Large intestine (tissue), 12 donors: ENCODE data around the gene ABHD17B. TPM values are rescaled to one million over a fixed set of nuclear protein-coding genes. Genes with fewer than 3 reads are reported as not detected.
"Not testable (repeated sequence)": the region's sequence is repeated elsewhere in the genome, so short reads cannot be mapped to it uniquely, and the experiment has no call there.

Experiments
- DNase-seq, 2 donors: peaks; one replicate each; pipeline versions ENCODE4 v3.0.0 to v3.0.0-alpha.2; 2013
- H3K27ac ChIP-seq: one replicate; pipeline ENCODE4 v1.5.1; 2013; ENCODE audit warnings: low read length
- H3K27me3 ChIP-seq: 2 replicates; pipeline ENCODE4 v1.6.1; 2013; ENCODE audit warnings: low read length; ENCODE audit not compliant: control insufficient read depth, insufficient read depth
- H3K36me3 ChIP-seq: 2 replicates; pipeline ENCODE4 v1.6.1; 2013; ENCODE audit warnings: low read length; ENCODE audit not compliant: control insufficient read depth, insufficient read depth
- H3K4me1 ChIP-seq: one replicate; pipeline ENCODE4 v1.6.1; 2013; ENCODE audit warnings: low read length; ENCODE audit not compliant: control insufficient read depth, insufficient read depth
- H3K4me3 ChIP-seq: one replicate; pipeline ENCODE4 v1.5.1; 2013; ENCODE audit warnings: low read length
- H3K9me3 ChIP-seq: one replicate; pipeline ENCODE4 v1.6.1; 2013; ENCODE audit warnings: mild to moderate bottlenecking, low read depth, low read length, moderate library complexity; ENCODE audit not compliant: control insufficient read depth
- WGBS: methylation state at CpG from one replicate; pipeline ENCODE4 v1.1.5; 2013; ENCODE audit warnings: low lambda C conversion rate; ENCODE audit not compliant: insufficient coverage; 5-methylcytosine and 5-hydroxymethylcytosine counted together
- long read RNA-seq, 11 donors: transcript quantifications; one replicate each; lab custom pipeline, GENCODE V29; 2026
- polyA plus RNA-seq: library from polyadenylated mRNA; unstranded; fragments of 120-200 nt; gene quantifications from one replicate; pipeline ENCODE4 v1.2.1, GENCODE V29; 2013

ABHD17B gene
- 22.9 TPM for polyA plus RNA-seq
- long read RNA-seq, donor 1, partial matches to known transcripts, result 0 of 3 reads
- long read RNA-seq, donor 1, other reads (novel, unspliced or antisense), result 0 of 3 reads
- long read RNA-seq, donor 2, transcript ABHD17B-201 (4 exons, 2,614 nt), result major isoform, 6 of 6 reads
- long read RNA-seq, donor 2, partial matches to known transcripts, result 0 of 6 reads
- long read RNA-seq, donor 2, other reads (novel, unspliced or antisense), result 0 of 6 reads
- long read RNA-seq, donor 3, result 0 reads
- long read RNA-seq, donor 4, partial matches to known transcripts, result 0 of 2 reads
- long read RNA-seq, donor 4, other reads (novel, unspliced or antisense), result 0 of 2 reads
- long read RNA-seq, donor 5, partial matches to known transcripts, result 0 of 2 reads
- long read RNA-seq, donor 5, other reads (novel, unspliced or antisense), result 0 of 2 reads
- long read RNA-seq, donor 6, transcript ABHD17B-201 (4 exons, 2,614 nt), result major isoform, 5 of 5 reads
- long read RNA-seq, donor 6, partial matches to known transcripts, result 0 of 5 reads
- long read RNA-seq, donor 6, other reads (novel, unspliced or antisense), result 0 of 5 reads
- long read RNA-seq, donor 7, result 0 reads
- long read RNA-seq, donor 8, partial matches to known transcripts, result 19 of 32 reads
- long read RNA-seq, donor 8, other reads (novel, unspliced or antisense), result 9 of 32 reads
- long read RNA-seq, donor 9, transcript ABHD17B-201 (4 exons, 2,614 nt), result major isoform, 11 of 11 reads
- long read RNA-seq, donor 9, partial matches to known transcripts, result 0 of 11 reads
- long read RNA-seq, donor 9, other reads (novel, unspliced or antisense), result 0 of 11 reads
- long read RNA-seq, donor 10, transcript ABHD17B-201 (4 exons, 2,614 nt), result major isoform, 7 of 7 reads
- long read RNA-seq, donor 10, partial matches to known transcripts, result 0 of 7 reads
- long read RNA-seq, donor 10, other reads (novel, unspliced or antisense), result 0 of 7 reads
- long read RNA-seq, donor 11, partial matches to known transcripts, result 0 of 2 reads
- long read RNA-seq, donor 11, other reads (novel, unspliced or antisense), result 0 of 2 reads

DNA sequence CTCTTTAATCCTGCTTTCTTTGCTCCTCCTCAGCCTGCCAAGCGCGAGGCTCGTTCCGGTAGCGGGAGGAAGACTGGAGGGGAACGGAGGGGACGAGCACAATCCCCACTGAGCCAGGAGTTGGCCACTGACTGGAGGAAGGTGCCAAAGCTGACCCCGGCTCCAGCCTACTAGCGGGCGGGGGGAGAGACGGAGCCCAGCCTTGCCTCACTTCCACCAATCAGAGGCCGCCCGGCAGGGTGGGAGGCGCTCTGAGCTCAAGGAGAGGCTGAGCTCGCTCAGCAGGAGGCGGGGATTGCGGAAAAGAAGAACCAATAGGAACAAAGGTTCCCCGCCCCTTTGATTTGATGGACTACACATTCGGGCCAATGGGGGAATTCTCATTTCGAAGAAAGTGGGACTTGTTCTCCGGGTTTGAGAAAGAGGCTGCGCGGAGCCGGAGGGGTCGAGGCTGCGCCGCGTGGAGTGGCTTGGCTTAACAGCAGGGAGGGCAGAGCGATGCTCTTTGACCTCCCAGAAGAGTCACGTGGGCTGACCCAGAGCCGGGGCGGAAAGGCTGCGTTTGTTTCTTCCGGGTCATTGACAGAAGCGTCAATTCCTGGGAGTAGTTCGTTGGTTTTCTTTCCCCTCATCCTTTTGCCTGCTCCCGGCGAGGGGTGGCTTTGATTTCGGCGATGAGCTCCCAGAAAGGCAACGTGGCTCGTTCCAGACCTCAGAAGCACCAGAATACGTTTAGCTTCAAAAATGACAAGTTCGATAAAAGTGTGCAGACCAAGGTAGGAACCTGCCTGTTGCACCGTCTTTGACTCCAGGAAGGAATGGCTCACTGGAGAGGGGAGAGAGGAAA is at the start of gene ABHD17B, which contains the start of gene C9orf85:
Gene ABHD17B, minus strand, starts transcription at position 133 of the 847 bp plus-strand sequence. CDS start 36,113 bp downstream, outside the sequence.
Gene C9orf85, plus strand, starts transcription at position 579 of the 847 bp plus-strand sequence. Its CDS starts 96 bp downstream, at position 675.
- no CpG with 5 or more reads among the region's 45 CpGs for WGBS
- Histone ChIP-seq H3K27me3 (no peaks in the 10 kb centered on the region), H3K36me3 (peaks cover under 1% of the 10 kb centered on the region), H3K4me1 (peaks cover 6% of the 10 kb centered on the region), H3K4me3 (peak within 1 kb of the TSS; percentile 72), H3K27ac (peak within 1 kb of the TSS; percentile 85), H3K9me3 (no peaks in the 10 kb centered on the region)
- peak; percentile 99 to 100 for DNase-seq

DNA sequence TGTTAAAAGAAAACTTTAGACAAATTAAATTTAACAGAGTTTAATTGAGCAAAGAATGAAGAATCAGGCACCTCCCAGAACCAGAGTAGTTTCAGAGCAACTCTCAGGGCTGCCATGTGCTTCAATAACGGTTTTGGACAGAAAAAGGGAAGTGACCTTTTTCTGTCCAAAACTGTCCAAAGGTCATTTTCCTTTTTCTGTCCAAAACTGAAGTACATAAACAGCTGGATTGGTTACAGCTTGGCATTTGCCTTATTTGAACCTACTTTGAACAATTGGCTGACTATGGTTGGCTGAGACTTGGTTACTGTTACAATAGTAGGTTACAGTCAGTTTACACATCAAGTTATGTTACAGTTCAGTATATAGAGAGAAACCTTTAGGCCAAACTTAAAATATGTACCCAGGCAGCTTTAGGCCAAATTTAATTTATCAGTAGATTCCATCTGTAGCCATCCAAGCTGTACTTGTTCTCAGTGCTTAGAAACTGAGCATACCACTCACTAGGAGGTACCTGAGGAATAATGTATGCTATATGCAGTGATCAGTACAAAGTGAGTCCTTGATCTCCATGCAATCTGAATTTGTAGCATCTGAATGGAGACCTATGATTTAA is 44.4 kb upstream of the ABHD17B start:
- H3K9me3 ChIP-seq, result no peaks in the 10 kb centered on the region
- no CpG with 5 or more reads among the region's 1 CpG for WGBS

GRCh38 chr9:71954652-71955051 is 43.7 kb upstream of the ABHD17B start:
- not testable (repeated sequence) for H3K4me3 ChIP-seq, H3K4me1 ChIP-seq

More for the DNA sequence above, 44.4 kb upstream of the ABHD17B start:
- Histone ChIP-seq H3K4me1 (no peaks in the 10 kb centered on the region), H3K36me3 (peaks cover 2% of the 10 kb centered on the region), H3K27me3 (no peaks in the 10 kb centered on the region), H3K27ac (no peak overlapping the region), H3K4me3 (no peak overlapping the region)
- no peak for DNase-seq

GRCh38 chr9:71944754-71945375 is 33.9 kb upstream of the ABHD17B start:
- peak; percentile 65 to 83 for DNase-seq
- H3K36me3 ChIP-seq, result peaks cover 5% of the 10 kb centered on the region
- no peak overlapping the region for H3K4me3 ChIP-seq
- no peaks in the 10 kb centered on the region for H3K27me3 ChIP-seq
- no peaks in the 10 kb centered on the region for H3K9me3 ChIP-seq
- peaks cover 5% of the 10 kb centered on the region for H3K4me1 ChIP-seq
- H3K27ac ChIP-seq, result peak overlapping the region; percentile 64
- WGBS, result 20% methylated on average over 1 of the region's 2 CpGs

More at GRCh38 chr9:71954652-71955051, 43.7 kb upstream of the ABHD17B start:
- 94% methylated on average over 2 of the region's 2 CpGs for WGBS
- H3K36me3 ChIP-seq, H3K27me3 ChIP-seq, DNase-seq, H3K9me3 ChIP-seq, H3K27ac ChIP-seq: not testable (repeated sequence)

- Histone ChIP-seq H3K27ac (no peak overlapping the region), H3K36me3 (no peaks in the 10 kb centered on the region), H3K4me1 (peaks cover 5% of the 10 kb centered on the region), H3K9me3 (no peaks in the 10 kb centered on the region), H3K27me3 (no peaks in the 10 kb centered on the region), H3K4me3 (no peak overlapping the region)
- DNase-seq, result peak; percentile 3 to 14
- no CpG with 5 or more reads among the region's 2 CpGs for WGBS
Observed at GRCh38 chr9:71941998-71942567, 31.1 kb upstream of the ABHD17B start.

DNA sequence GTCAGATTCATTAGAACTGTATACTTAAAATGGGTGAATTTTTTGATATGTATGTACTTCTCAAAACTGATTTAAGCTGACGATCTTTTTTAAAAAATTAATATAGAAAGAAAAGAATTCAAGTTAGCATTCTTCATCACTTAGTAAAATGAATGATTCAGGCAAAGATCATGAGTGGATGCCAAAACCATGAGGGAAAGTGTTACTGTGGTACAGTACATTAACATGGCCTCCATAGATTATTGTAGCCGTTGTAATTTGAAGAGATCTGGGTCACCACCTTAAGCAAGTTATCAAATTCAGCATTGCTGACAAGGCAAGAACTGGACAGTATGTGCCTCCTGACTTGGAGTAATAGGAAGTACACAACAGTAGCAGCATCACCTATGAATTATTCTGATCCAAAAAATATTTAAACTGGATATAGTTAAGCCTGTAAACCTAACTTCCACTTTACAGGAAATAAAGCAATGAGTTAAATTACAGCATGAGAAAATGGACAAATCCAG is 30.1 kb upstream of the ABHD17B start:
- Histone ChIP-seq H3K4me1 (peaks cover 5% of the 10 kb centered on the region), H3K9me3 (no peaks in the 10 kb centered on the region), H3K36me3 (no peaks in the 10 kb centered on the region), H3K27me3 (no peaks in the 10 kb centered on the region), H3K4me3 (no peak overlapping the region), H3K27ac (no peak overlapping the region)
- 100% methylated on average over 1 of the region's 2 CpGs for WGBS
- no peak for DNase-seq

- Histone ChIP-seq H3K27me3 (no peaks in the 10 kb centered on the region), H3K27ac (no peak overlapping the region), H3K36me3 (no peaks in the 10 kb centered on the region), H3K9me3 (no peaks in the 10 kb centered on the region), H3K4me1 (no peaks in the 10 kb centered on the region), H3K4me3 (no peak overlapping the region)
- WGBS, result 89% methylated on average over 1 of the region's 1 CpG
- DNase-seq, result no peak
Observed at GRCh38 chr9:71937898-71938297, 26.9 kb upstream of the ABHD17B start.

GRCh38 chr9:71937070-71937625 is 26.2 kb upstream of the ABHD17B start:
- Histone ChIP-seq H3K27ac (no peak overlapping the region), H3K36me3 (no peaks in the 10 kb centered on the region), H3K27me3 (no peaks in the 10 kb centered on the region), H3K4me3 (no peak overlapping the region), H3K9me3 (no peaks in the 10 kb centered on the region), H3K4me1 (no peaks in the 10 kb centered on the region)
- 100% methylated on average over 1 of the region's 4 CpGs for WGBS
- DNase-seq, result no peak
